GM23338 (cell line): Measurements from ENCODE around the gene MFNG.

Source experiments
- CREB1 ChIP-seq: fragments of 250-450 bp; sonication (Bioruptor Pico); IDR thresholded peaks from 2 replicates; pipeline ENCODE4 v1.5.0; 2020; ENCODE audit warnings: low read depth, mild to moderate bottlenecking, moderate library complexity
- CTCF ChIP-seq, 2 experiments: fragments of 200-600 bp in 1 of 2; sonication (generic) in 1 of 2; conservative IDR thresholded peaks; 2 replicates each; pipeline versions ENCODE4 v1.5.1 to v1.6.1; 2016 to 2017; ENCODE audit warnings: antibody characterized with exemption in 2 of 2, low read depth in 2 of 2, mild to moderate bottlenecking in 2 of 2, moderate library complexity in 1 of 2
- EZH2 ChIP-seq: fragments of 200-600 bp; sonication (generic); IDR thresholded peaks from one replicate; pipeline ENCODE4 v1.8.0; 2017; ENCODE audit warnings: antibody characterized with exemption, mild to moderate bottlenecking, low read depth; ENCODE audit not compliant: unreplicated experiment
- EZH2phosphoT487 ChIP-seq: fragments of 200-600 bp; sonication (generic); IDR thresholded peaks from one replicate; pipeline ENCODE4 v1.8.1; 2018; ENCODE audit warnings: antibody characterized with exemption; ENCODE audit not compliant: unreplicated experiment
- REST ChIP-seq: IDR thresholded peaks from one replicate; pipeline ENCODE4 v1.6.1; 2018; ENCODE audit warnings: antibody characterized with exemption; ENCODE audit not compliant: unreplicated experiment
- ZNF331 ChIP-seq: fragments of 250-450 bp; sonication (Bioruptor Pico); IDR thresholded peaks from 2 replicates; pipeline ENCODE4 v1.5.0; 2020; ENCODE audit warnings: low read depth, mild to moderate bottlenecking, moderate library complexity

GRCh38 chr22:37453696-37454095 is 32.5 kb downstream of the MFNG start:
- no peak for TF ChIP-seq CTCF (conservative IDR thresholded peaks at IDR 0.05; ENCODE audit: low read depth in 2 of 2)
- TF ChIP-seq REST: no peak
- no peak for TF ChIP-seq EZH2
- no peak for TF ChIP-seq CREB1 (CRISPR knock-in tag)
- TF ChIP-seq EZH2phosphoT487: no peak
- TF ChIP-seq ZNF331 (CRISPR knock-in tag): no peak
